ENCODE measurements around the gene BNIP2. TPM values are rescaled to one million over a fixed set of nuclear protein-coding genes. Genes with fewer than 3 reads are reported as not detected.

Gene BNIP2
- polyA plus RNA-seq = 100 to 1,000 TPM in 2 of 3 donors, 10 to 100 TPM in 1; 89.5 to 144 (median 127) TPM

GRCh38 chr15:59688782-59689625, at the start of gene BNIP2:
Gene BNIP2, minus strand, starts transcription at chr15:59689320. Its CDS starts 6,863 bp downstream, at chr15:59682457.
- peaks cover 1 to 15% (median 6%) of the 10 kb centered on the region in 3 donors for H3K27me3 Mint-ChIP-seq (ENCODE audit: low read depth in 3 of 3)
- peak within 1 kb of the TSS; percentile 94 to 99 (median 96) for H3K4me3 Mint-ChIP-seq
- peaks cover 0 to 4% (median 0%) of the 10 kb centered on the region in 3 donors for H3K36me3 Mint-ChIP-seq
- peak within 1 kb of the TSS; percentile 98 to 99 (median 98) for H3K27ac Mint-ChIP-seq
- DNase-seq = peak; percentile 99
- no peaks in the 10 kb centered on the region for H3K9me3 Mint-ChIP-seq
- peaks cover 42 to 62% of the 10 kb centered on the region in 2 donors for H3K4me1 Mint-ChIP-seq

GRCh38 chr15:59738676-59739075, 49.6 kb upstream of the BNIP2 start:
- Mint-ChIP-seq H3K9me3 (peaks cover 0 to 1% (median 0%) of the 10 kb centered on the region in 6 donors), H3K27me3 (ENCODE audit: low read depth in 3 of 3) (no peaks in the 10 kb centered on the region), H3K4me1 (no peaks in the 10 kb centered on the region), H3K4me3 (no peak overlapping the region), H3K27ac (no peak overlapping the region), H3K36me3 (no peaks in the 10 kb centered on the region)
- DNase-seq = no peak

- H3K4me3 Mint-ChIP-seq = no peak overlapping the region
- H3K4me1 Mint-ChIP-seq = no peaks in the 10 kb centered on the region
- peaks cover 3 to 6% (median 4%) of the 10 kb centered on the region in 3 donors for H3K27me3 Mint-ChIP-seq (ENCODE audit: low read depth in 3 of 3)
- H3K27ac Mint-ChIP-seq = no peak overlapping the region
- H3K9me3 Mint-ChIP-seq = no peaks in the 10 kb centered on the region
- DNase-seq = no peak
- H3K36me3 Mint-ChIP-seq = no peaks in the 10 kb centered on the region
These were observed 47.1 kb upstream of the BNIP2 start for GRCh38 chr15:59736181-59736580.

GRCh38 chr15:59725151-59725486, 36.0 kb upstream of the BNIP2 start:
- Mint-ChIP-seq H3K4me3 (no peak overlapping the region), H3K27me3 (ENCODE audit: low read depth in 3 of 3) (peaks cover 0 to 3% (median 2%) of the 10 kb centered on the region in 3 donors), H3K4me1 (no peaks in the 10 kb centered on the region), H3K27ac (no peak overlapping the region), H3K9me3 (no peaks in the 10 kb centered on the region), H3K36me3 (no peaks in the 10 kb centered on the region)
- no peak for DNase-seq

GRCh38 chr15:59723687-59724346, 34.7 kb upstream of the BNIP2 start:
- Mint-ChIP-seq H3K4me3 (no peak overlapping the region), H3K9me3 (no peaks in the 10 kb centered on the region), H3K27me3 (ENCODE audit: low read depth in 3 of 3) (peaks cover 0 to 3% (median 2%) of the 10 kb centered on the region in 3 donors), H3K4me1 (no peaks in the 10 kb centered on the region), H3K27ac (no peak overlapping the region), H3K36me3 (no peaks in the 10 kb centered on the region)
- no peak for DNase-seq

GRCh38 chr15:59722476-59722875, 33.4 kb upstream of the BNIP2 start:
- H3K9me3 Mint-ChIP-seq = no peaks in the 10 kb centered on the region
- no peaks in the 10 kb centered on the region for H3K4me1 Mint-ChIP-seq
- no peak for DNase-seq
- no peak overlapping the region for H3K27ac Mint-ChIP-seq
- H3K4me3 Mint-ChIP-seq = no peak overlapping the region
- no peaks in the 10 kb centered on the region for H3K36me3 Mint-ChIP-seq
- H3K27me3 Mint-ChIP-seq (ENCODE audit: low read depth in 3 of 3) = peaks cover 0 to 2% (median 0%) of the 10 kb centered on the region in 3 donors

GRCh38 chr15:59722037-59722436, 32.9 kb upstream of the BNIP2 start:
- H3K27ac Mint-ChIP-seq = no peak overlapping the region
- H3K36me3 Mint-ChIP-seq = no peaks in the 10 kb centered on the region
- no peaks in the 10 kb centered on the region for H3K27me3 Mint-ChIP-seq (ENCODE audit: low read depth in 3 of 3)
- H3K9me3 Mint-ChIP-seq = no peaks in the 10 kb centered on the region
- no peak overlapping the region for H3K4me3 Mint-ChIP-seq
- no peaks in the 10 kb centered on the region for H3K4me1 Mint-ChIP-seq
- DNase-seq = no peak

GRCh38 chr15:59721411-59721810, 32.3 kb upstream of the BNIP2 start:
- no peak for DNase-seq
- Mint-ChIP-seq H3K27ac (no peak overlapping the region), H3K27me3 (ENCODE audit: low read depth in 3 of 3) (peaks cover 0 to 2% (median 0%) of the 10 kb centered on the region in 3 donors), H3K9me3 (no peaks in the 10 kb centered on the region), H3K4me3 (no peak overlapping the region), H3K4me1 (no peaks in the 10 kb centered on the region), H3K36me3 (no peaks in the 10 kb centered on the region)

- DNase-seq = no peak
- Mint-ChIP-seq H3K4me3 (no peak overlapping the region), H3K27me3 (ENCODE audit: low read depth in 3 of 3) (peaks cover 2 to 5% (median 4%) of the 10 kb centered on the region in 3 donors), H3K36me3 (no peaks in the 10 kb centered on the region), H3K4me1 (no peaks in the 10 kb centered on the region), H3K27ac (no peak overlapping the region), H3K9me3 (no peaks in the 10 kb centered on the region)
These were observed 24.1 kb upstream of the BNIP2 start for GRCh38 chr15:59713177-59713576.

GRCh38 chr15:59711451-59712243, 22.5 kb upstream of the BNIP2 start:
- no peaks in the 10 kb centered on the region for H3K4me1 Mint-ChIP-seq
- no peaks in the 10 kb centered on the region for H3K9me3 Mint-ChIP-seq
- H3K27me3 Mint-ChIP-seq (ENCODE audit: low read depth in 3 of 3) = peaks cover 2 to 6% (median 4%) of the 10 kb centered on the region in 3 donors
- no peak overlapping the region for H3K27ac Mint-ChIP-seq
- DNase-seq = no peak
- no peaks in the 10 kb centered on the region for H3K36me3 Mint-ChIP-seq
- no peak overlapping the region for H3K4me3 Mint-ChIP-seq

GRCh38 chr15:59707619-59708018, 18.5 kb upstream of the BNIP2 start:
- Mint-ChIP-seq H3K9me3 (no peaks in the 10 kb centered on the region), H3K4me1 (no peaks in the 10 kb centered on the region), H3K27ac (no peak overlapping the region), H3K4me3 (no peak overlapping the region), H3K27me3 (ENCODE audit: low read depth in 3 of 3) (peaks cover 0 to 4% (median 2%) of the 10 kb centered on the region in 3 donors), H3K36me3 (no peaks in the 10 kb centered on the region)
- DNase-seq = no peak

GRCh38 chr15:59703979-59704796, 15.1 kb upstream of the BNIP2 start:
- Mint-ChIP-seq H3K9me3 (no peaks in the 10 kb centered on the region), H3K27ac (no peak overlapping the region), H3K4me3 (no peak overlapping the region), H3K27me3 (ENCODE audit: low read depth in 3 of 3) (peaks cover 2 to 4% (median 3%) of the 10 kb centered on the region in 3 donors), H3K4me1 (no peaks in the 10 kb centered on the region), H3K36me3 (no peaks in the 10 kb centered on the region)
- no peak for DNase-seq

GRCh38 chr15:59702351-59702750, 13.2 kb upstream of the BNIP2 start:
- no peaks in the 10 kb centered on the region for H3K4me1 Mint-ChIP-seq
- no peak overlapping the region for H3K4me3 Mint-ChIP-seq
- no peaks in the 10 kb centered on the region for H3K36me3 Mint-ChIP-seq
- DNase-seq = no peak
- no peaks in the 10 kb centered on the region for H3K9me3 Mint-ChIP-seq
- H3K27ac Mint-ChIP-seq = no peak overlapping the region
- peaks cover 2 to 4% (median 2%) of the 10 kb centered on the region in 3 donors for H3K27me3 Mint-ChIP-seq (ENCODE audit: low read depth in 3 of 3)
